Glomerular endothelial cell (primary cell): ENCODE results near the gene DDX39B. TPM values are rescaled to one million over a fixed set of nuclear protein-coding genes. Genes with fewer than 3 reads are reported as not detected.
"Not testable (repeated sequence)": the region's sequence is repeated elsewhere in the genome, so short reads cannot be mapped to it uniquely, and the experiment has no call there.

Experiments used
- DNase-seq: peaks from one replicate; pipeline ENCODE4 v3.0.0-alpha.2; 2011; ENCODE audit warnings: low read depth, low spot score; ENCODE audit errors: extremely low read depth
- total RNA-seq: library from RNA; depleted of rRNA; stranded (reverse); fragments of >200 nt; gene quantifications from 2 replicates; pipeline ENCODE4 v1.2.3, GENCODE V29; 2015

The DDX39B gene
- total RNA-seq, 1 donor from 2014 or later: 249 TPM

DNA sequence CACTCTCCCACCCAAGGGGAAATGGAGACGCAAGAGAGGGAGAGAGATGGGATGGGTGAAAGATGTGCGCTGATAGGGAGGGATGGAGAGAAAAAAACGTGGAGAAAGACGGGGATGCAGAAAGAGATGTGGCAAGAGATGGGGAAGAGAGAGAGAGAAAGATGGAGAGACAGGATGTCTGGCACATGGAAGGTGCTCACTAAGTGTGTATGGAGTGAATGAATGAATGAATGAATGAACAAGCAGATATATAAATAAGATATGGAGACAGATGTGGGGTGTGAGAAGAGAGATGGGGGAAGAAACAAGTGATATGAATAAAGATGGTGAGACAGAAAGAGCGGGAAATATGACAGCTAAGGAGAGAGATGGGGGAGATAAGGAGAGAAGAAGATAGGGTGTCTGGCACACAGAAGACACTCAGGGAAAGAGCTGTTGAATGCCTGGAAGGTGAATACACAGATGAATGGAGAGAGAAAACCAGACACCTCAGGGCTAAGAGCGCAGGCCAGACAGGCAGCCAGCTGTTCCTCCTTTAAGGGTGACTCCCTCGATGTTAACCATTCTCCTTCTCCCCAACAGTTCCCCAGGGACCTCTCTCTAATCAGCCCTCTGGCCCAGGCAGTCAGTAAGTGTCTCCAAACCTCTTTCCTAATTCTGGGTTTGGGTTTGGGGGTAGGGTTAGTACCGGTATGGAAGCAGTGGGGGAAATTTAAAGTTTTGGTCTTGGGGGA is 34.3 kb upstream of the DDX39B start:
- no peak for DNase-seq

DNA sequence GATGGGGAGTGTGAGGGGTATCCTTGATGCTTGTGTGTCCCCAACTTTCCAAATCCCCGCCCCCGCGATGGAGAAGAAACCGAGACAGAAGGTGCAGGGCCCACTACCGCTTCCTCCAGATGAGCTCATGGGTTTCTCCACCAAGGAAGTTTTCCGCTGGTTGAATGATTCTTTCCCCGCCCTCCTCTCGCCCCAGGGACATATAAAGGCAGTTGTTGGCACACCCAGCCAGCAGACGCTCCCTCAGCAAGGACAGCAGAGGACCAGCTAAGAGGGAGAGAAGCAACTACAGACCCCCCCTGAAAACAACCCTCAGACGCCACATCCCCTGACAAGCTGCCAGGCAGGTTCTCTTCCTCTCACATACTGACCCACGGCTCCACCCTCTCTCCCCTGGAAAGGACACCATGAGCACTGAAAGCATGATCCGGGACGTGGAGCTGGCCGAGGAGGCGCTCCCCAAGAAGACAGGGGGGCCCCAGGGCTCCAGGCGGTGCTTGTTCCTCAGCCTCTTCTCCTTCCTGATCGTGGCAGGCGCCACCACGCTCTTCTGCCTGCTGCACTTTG is 33.6 kb upstream of the DDX39B start, which contains the start of gene TNF:
Gene TNF (plus strand): TSS at position 231 of the 567 bp plus-strand sequence. CDS start 177 bp downstream, at position 408.
- DNase-seq: no peak

- no peak for DNase-seq
These were observed 32.6 kb upstream of the DDX39B start for GRCh38 chr6:31574106-31575061.

- DNase-seq: no peak
These were observed 31.7 kb upstream of the DDX39B start for GRCh38 chr6:31573239-31574105.

DNA sequence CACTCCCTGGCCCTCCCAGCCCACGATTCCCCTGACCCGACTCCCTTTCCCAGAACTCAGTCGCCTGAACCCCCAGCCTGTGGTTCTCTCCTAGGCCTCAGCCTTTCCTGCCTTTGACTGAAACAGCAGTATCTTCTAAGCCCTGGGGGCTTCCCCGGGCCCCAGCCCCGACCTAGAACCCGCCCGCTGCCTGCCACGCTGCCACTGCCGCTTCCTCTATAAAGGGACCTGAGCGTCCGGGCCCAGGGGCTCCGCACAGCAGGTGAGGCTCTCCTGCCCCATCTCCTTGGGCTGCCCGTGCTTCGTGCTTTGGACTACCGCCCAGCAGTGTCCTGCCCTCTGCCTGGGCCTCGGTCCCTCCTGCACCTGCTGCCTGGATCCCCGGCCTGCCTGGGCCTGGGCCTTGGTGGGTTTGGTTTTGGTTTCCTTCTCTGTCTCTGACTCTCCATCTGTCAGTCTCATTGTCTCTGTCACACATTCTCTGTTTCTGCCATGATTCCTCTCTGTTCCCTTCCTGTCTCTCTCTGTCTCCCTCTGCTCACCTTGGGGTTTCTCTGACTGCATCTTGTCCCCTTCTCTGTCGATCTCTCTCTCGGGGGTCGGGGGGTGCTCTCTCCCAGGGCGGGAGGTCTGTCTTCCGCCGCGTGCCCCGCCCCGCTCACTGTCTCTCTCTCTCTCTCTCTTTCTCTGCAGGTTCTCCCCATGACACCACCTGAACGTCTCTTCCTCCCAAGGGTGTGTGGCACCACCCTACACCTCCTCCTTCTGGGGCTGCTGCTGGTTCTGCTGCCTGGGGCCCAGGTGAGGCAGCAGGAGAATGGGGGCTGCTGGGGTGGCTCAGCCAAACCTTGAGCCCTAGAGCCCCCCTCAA is 30.5 kb upstream of the DDX39B start, which contains the start of gene LTA:
Gene LTA (plus strand): TSS at position 249 of the 871 bp plus-strand sequence. CDS start 454 bp downstream, at position 703.
- DNase-seq: no peak

DNA sequence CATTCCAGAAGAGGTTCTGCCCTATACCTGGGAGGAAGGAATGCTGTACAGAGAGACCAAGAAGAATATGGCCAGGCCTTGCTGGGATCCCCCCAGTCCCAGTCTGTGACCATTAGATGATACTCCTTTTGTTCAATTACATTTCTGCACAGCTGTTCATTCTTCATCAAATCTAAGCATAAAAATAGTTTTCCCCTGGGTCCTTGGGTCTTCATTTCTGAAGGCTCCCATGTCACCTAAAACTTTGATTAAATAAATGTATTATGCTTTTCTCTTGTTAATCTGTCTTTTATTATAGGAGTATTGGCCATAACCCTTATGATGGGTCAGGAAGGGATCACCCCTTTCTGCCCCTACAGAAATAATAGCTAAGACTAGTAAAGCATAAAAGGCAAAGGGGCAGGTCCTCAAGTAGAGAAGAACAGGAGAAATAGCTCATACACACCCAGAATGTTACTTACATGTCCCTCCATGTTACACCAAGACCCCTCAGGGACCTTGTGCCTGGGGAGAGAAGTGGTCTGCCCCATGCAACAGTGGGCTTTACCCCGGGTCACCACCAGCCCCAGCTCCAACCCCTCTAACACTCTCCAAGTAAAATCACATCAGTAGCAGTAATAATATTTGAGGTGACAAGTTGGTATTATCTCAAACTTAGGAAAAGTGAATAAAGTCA is 28.2 kb upstream of the DDX39B start:
- DNase-seq: no peak

DNA sequence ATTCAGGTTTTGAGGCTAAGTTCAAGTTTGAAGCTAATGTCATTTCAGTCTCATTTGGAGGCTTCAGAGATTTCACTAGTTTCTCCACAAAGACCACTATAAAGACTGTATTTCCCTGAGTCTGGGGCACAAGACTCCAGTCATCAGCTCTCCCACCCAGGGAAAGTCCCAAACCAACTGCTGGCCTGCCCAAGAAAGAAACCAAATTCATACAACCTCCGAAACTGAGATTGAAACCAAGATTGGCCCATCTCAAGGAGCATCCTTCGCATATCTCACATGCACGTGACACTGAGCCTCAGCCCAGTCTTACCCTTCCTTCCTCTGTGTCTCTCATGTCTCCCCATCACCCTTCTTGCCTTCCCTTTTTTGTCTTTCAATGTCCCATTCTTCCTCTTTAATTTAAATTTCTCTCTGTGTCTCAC is 26.7 kb upstream of the DDX39B start:
- no peak for DNase-seq

DNA sequence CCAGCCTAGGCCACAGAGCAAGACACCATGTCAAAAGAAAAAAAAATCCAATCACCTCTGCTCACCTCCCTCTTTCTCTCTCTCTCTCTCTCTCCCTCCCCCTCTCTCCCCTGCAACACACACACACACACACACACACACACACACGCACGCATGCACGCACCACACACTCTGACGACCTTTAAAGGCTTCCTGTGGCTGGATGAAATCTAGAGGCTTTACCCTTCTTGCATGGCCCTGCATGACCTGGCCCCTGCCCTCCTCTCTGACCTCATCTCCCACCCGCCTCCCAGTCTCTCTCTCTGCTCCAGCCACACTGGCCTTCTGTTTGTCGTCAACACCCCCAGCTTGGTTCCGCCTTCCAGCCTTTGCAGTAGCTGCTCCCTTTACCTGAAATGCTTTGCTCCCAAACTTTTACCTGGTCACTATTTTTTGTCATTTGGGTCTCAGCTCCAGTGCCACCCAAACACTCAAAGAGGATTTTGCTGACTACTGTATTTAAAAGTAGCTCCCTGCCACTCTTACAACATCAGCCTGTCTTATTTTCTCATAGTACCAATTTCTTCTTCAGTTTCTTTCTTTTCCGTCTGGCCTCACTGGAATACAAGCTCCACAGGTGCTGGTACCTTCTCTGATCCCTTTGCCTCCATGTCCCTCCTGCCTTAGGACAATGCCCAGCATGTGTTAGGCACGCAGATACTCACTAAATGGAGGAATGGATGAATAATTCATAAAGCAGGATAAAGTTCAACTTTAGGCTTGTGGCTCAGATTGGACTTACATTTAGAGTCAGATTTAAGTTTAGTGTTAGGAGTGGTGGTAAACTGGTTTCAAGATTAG is 25.9 kb upstream of the DDX39B start:
- no peak for DNase-seq

DNA sequence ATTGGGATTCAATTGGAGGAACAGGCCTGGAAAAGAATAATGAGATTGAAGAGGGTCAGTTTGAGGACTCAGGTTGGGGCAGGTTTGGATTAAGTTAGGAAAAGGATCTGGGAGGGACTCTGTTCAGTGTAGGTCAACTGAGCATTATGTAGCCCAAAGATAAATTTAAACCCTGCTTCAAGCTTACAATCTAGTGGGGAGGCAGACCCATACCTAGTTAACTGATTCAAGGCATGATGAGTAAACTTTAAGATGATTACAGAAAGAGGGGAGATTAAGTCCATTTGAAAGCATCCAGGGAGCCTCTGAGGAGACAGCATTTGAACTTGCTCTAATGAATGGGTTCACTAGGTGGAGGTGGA is 18.9 kb upstream of the DDX39B start:
- DNase-seq: no peak

GRCh38 chr6:31559958-31560696 is 18.3 kb upstream of the DDX39B start:
- peak; percentile 95 for DNase-seq

DNA sequence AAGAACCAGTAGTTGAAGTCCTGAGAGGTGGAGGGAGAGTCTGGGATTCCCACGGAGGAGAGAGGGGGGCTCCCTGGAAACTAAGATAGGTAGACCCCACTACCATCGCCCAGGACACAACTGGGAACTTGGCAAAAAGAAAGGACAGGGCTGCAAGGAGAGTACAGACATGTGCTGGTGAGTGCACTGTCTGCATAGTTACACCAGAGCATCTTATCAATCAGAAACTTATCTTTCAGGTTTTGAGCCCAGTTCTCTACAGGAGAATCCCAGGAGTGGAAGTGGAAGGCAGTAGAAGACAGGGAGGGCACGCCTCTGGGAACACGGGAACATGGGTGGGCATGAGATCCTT is 17.8 kb upstream of the DDX39B start:
- no peak for DNase-seq

GRCh38 chr6:31558631-31559500 is 17.1 kb upstream of the DDX39B start:
- DNase-seq: no peak

DNA sequence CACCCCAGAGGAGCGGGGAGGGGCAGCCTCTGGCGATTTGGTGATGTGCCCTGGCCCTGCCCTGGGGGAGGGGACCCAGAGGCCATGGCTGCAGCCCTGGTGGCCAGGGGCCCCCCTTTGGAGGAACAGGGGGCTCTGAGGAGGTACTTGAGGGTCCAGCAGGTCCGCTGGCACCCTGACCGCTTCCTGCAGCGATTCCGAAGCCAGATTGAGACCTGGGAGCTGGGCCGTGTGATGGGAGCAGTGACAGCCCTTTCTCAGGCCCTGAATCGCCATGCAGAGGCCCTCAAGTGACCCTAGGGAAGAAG is 16.5 kb upstream of the DDX39B start:
- no peak for DNase-seq

- DNase-seq: no peak
These were observed 15.9 kb upstream of the DDX39B start for GRCh38 chr6:31557443-31558317.

DNA sequence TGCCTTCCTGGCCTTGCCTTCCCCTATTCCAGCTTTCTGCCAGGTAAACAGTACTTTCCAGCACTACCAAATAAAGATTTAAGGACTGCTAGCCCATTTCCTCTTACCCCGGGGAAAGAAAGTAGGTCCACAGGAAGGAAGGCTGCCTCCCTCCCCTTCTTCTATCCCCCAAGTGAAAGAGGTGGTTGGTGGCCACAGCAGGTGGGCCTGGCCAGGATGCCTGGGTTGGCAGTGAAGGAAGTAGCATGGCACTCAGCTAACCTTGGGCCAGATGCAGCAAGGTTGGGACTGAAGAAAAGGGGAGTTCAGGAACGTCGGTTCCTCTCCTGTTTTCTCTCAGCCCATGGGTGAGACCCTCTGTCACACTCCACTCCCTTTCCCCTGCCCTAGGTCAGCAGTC is 14.5 kb upstream of the DDX39B start:
- no peak for DNase-seq

DNA sequence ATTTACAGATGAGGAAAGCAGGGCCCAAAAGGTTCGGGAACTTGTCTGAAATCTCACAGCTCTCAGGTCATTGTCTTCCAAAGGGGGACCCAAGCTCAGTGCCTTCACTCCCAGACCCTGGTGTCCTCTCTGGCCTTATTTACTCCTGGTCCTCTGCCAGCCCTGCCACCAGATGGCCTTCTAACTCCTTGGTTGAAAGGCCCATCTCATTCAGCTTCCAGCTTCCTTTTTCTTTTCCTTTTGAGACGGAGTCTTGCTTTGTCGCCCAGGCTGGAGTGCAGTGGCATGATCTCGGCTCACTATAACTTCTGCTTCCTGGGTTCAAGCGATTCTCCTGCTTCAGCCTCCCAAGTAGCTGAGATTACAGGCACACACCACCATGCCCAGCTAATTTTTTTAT is 9.6 kb upstream of the DDX39B start:
- not testable (repeated sequence) for DNase-seq
